Fibroblast of lung (primary cell): Measurements from ENCODE around the gene HDLBP. TPM values are rescaled to one million over a fixed set of nuclear protein-coding genes. Genes with fewer than 3 reads are reported as not detected.

Experiments used
- DNase-seq, 2 donors: peaks; one replicate each; pipeline versions ENCODE4 v3.0.0 to v3.0.0-alpha.2; 2010; ENCODE audit warnings: low read depth in 2 of 2
- H2AFZ ChIP-seq: 2 replicates; pipeline ENCODE4 v1.5.1; 2012; ENCODE audit warnings: low read length, control low read depth, inconsistent platforms
- H3K27ac ChIP-seq: 2 replicates; pipeline ENCODE4 v1.5.1; 2011; ENCODE audit warnings: low read length, control low read depth; ENCODE audit not compliant: insufficient read depth
- H3K27me3 ChIP-seq: 2 replicates; pipeline ENCODE4 v1.5.1; 2011; ENCODE audit warnings: mild to moderate bottlenecking, low read length; ENCODE audit not compliant: control insufficient read depth, insufficient read depth
- H3K36me3 ChIP-seq: 2 replicates; pipeline ENCODE4 v1.5.1; 2011; ENCODE audit warnings: low read length; ENCODE audit not compliant: control insufficient read depth, insufficient read depth
- H3K4me1 ChIP-seq: 2 replicates; pipeline ENCODE4 v1.5.1; 2011; ENCODE audit warnings: low read length; ENCODE audit not compliant: control insufficient read depth, insufficient read depth; ENCODE audit errors: extremely low read depth
- H3K4me2 ChIP-seq: 2 replicates; pipeline ENCODE4 v1.5.1; 2011; ENCODE audit warnings: low read length, control low read depth; ENCODE audit not compliant: insufficient read depth; ENCODE audit errors: extremely low read depth
- H3K4me3 ChIP-seq, 4 experiments: fragments of 200-600 bp in 1 of 4; sonication (generic) in 1 of 4; replicated peaks in 1 of 4; 2 replicates each; pipeline ENCODE4 v1.5.1; 2011 to 2016; ENCODE audit warnings: low read length in 4 of 4, low read depth in 3 of 4, mild to moderate bottlenecking in 3 of 4, control low read depth in 2 of 4, inconsistent platforms in 1 of 4, mixed read lengths in 1 of 4; ENCODE audit not compliant: insufficient read depth in 1 of 4; ENCODE audit errors: control extremely low read depth in 1 of 4
- H3K79me2 ChIP-seq: 2 replicates; pipeline ENCODE4 v1.5.1; 2012; ENCODE audit warnings: mild to moderate bottlenecking, low read length, inconsistent platforms; ENCODE audit not compliant: control insufficient read depth, insufficient read depth
- H3K9ac ChIP-seq: 2 replicates; pipeline ENCODE4 v1.5.1; 2011; ENCODE audit warnings: mild to moderate bottlenecking, low read length, control low read depth; ENCODE audit not compliant: insufficient read depth
- H3K9me3 ChIP-seq: 2 replicates; pipeline ENCODE4 v1.5.1; 2012; ENCODE audit warnings: low read depth, low read length; ENCODE audit not compliant: control insufficient read depth, insufficient read depth
- H4K20me1 ChIP-seq: 2 replicates; pipeline ENCODE4 v1.5.1; 2011; ENCODE audit warnings: low read length; ENCODE audit not compliant: control insufficient read depth, insufficient read depth; ENCODE audit errors: extremely low read depth
- CTCF ChIP-seq, 2 donors: IDR thresholded peaks in 1 of 2; conservative IDR thresholded peaks in 1 of 2; 1 replicate in 1 of 2; 2 replicates in 1 of 2; pipeline ENCODE4 v1.5.1; 2011 to 2012; ENCODE audit warnings: low read length in 2 of 2, control low read depth in 1 of 2, inconsistent platforms in 1 of 2, low read depth in 1 of 2, mild to moderate bottlenecking in 1 of 2
- EZH2 ChIP-seq: IDR thresholded peaks from 2 replicates; pipeline ENCODE4 v1.5.1; 2012; ENCODE audit warnings: low read length, control low read depth, mild to moderate bottlenecking; ENCODE audit errors: missing control alignments
- polyA plus RNA-seq, 2 donors: library from polyadenylated mRNA; depleted of rRNA in 1 of 2; stranded (reverse) in 1 of 2; unstranded in 1 of 2; fragments of >200 nt; gene quantifications; 2 replicates each; pipeline ENCODE4 v1.2.1, GENCODE V29; 2011 to 2012; ENCODE audit warnings: missing spikeins in 1 of 2
- total RNA-seq: library from RNA; depleted of rRNA; stranded (reverse); fragments of >200 nt; gene quantifications from 2 replicates; pipeline ENCODE4 v1.2.1, GENCODE V29; 2014

The HDLBP gene
- total and polyA plus RNA-seq, 2 donors (not counting 1 experiment from before 2014, with no cell fraction given), result 626 to 1,354 TPM

- H4K20me1 ChIP-seq, result no peaks in the 10 kb centered on the region
- no peak for DNase-seq
- no peak overlapping the region for H3K27ac ChIP-seq
- H3K27me3 ChIP-seq, result no peaks in the 10 kb centered on the region
- H3K9me3 ChIP-seq, result no peaks in the 10 kb centered on the region
- TF ChIP-seq CTCF (conservative IDR thresholded peaks at IDR 0.05 in 1 of 2, IDR thresholded peaks at IDR 0.05 in 1 of 2; ENCODE audit: low read depth in 1 of 2, low read length in 2 of 2) (no peak), EZH2 (no peak)
- no peak overlapping the region for H3K4me3 ChIP-seq
- peaks cover 30% of the 10 kb centered on the region for H3K79me2 ChIP-seq
- peaks cover 68% of the 10 kb centered on the region for H3K36me3 ChIP-seq
- no peaks in the 10 kb centered on the region for H3K4me1 ChIP-seq
- H3K9ac ChIP-seq, result no peak overlapping the region
- H3K4me2 ChIP-seq, result no peak overlapping the region
- H2AFZ ChIP-seq, result no peak overlapping the region
Observed at GRCh38 chr2:241237949-241238371, 77.5 kb downstream of the HDLBP start.

GRCh38 chr2:241237047-241237446, 78.4 kb downstream of the HDLBP start:
- Histone ChIP-seq H3K9me3 (no peaks in the 10 kb centered on the region), H3K27me3 (no peaks in the 10 kb centered on the region), H3K36me3 (peaks cover 66% of the 10 kb centered on the region), H3K4me3 (no peak overlapping the region), H3K27ac (no peak overlapping the region), H2AFZ (no peak overlapping the region), H3K9ac (no peak overlapping the region), H3K4me1 (no peaks in the 10 kb centered on the region), H3K79me2 (peaks cover 24% of the 10 kb centered on the region), H3K4me2 (no peak overlapping the region), H4K20me1 (no peaks in the 10 kb centered on the region)
- TF ChIP-seq EZH2 (no peak), CTCF (conservative IDR thresholded peaks at IDR 0.05 in 1 of 2, IDR thresholded peaks at IDR 0.05 in 1 of 2; ENCODE audit: low read depth in 1 of 2, low read length in 2 of 2) (no peak)
- no peak for DNase-seq

- Histone ChIP-seq H4K20me1 (no peaks in the 10 kb centered on the region), H3K79me2 (peaks cover 22% of the 10 kb centered on the region), H3K4me1 (no peaks in the 10 kb centered on the region), H3K4me3 (no peak overlapping the region), H3K27me3 (no peaks in the 10 kb centered on the region), H3K4me2 (no peak overlapping the region), H3K27ac (no peak overlapping the region), H3K9ac (no peak overlapping the region), H3K9me3 (no peaks in the 10 kb centered on the region), H3K36me3 (peaks cover 73% of the 10 kb centered on the region), H2AFZ (no peak overlapping the region)
- no peak for TF ChIP-seq CTCF (conservative IDR thresholded peaks at IDR 0.05 in 1 of 2, IDR thresholded peaks at IDR 0.05 in 1 of 2; ENCODE audit: low read depth in 1 of 2, low read length in 2 of 2)
- no peak for TF ChIP-seq EZH2
- DNase-seq, result no peak
Observed at GRCh38 chr2:241235859-241236593, 79.4 kb downstream of the HDLBP start.
